IMR-90 (cell line): ENCODE measurements around the gene PPP1R9A. TPM values are rescaled to one million over a fixed set of nuclear protein-coding genes. Genes with fewer than 3 reads are reported as not detected.

Experiments used
- ATAC-seq: fragments of 200-7000 bp; cut with Tn5 transposase; 2 replicates; pipeline ENCODE4 v1.9.1; 2020; ENCODE audit warnings: low read depth, mild to moderate bottlenecking, moderate library complexity
- BruUV-seq: library from RNA; stranded (reverse); fragments of 400-500 nt; replicated peaks from 2 replicates; lab custom pipeline; 2021; lab: Mats Ljungman, UMichigan
- CTCF ChIA-PET: fragments of 300-600 bp; formaldehyde crosslinking; extraction: SDS; loops from one replicate; lab custom pipeline; 2021; ENCODE audit warnings: antibody characterized with exemption; lab: Yijun Ruan, JAX
- POLR2A ChIA-PET: fragments of 300-600 bp; sonication (Branson Sonifier 250); formaldehyde crosslinking; loops from one replicate; lab custom pipeline; 2022; ENCODE audit warnings: antibody characterized with exemption; ENCODE audit not compliant: unreplicated experiment; lab: Charles Lee
- DNase-seq: peaks from one replicate; pipeline ENCODE4 v3.0.0; 2013
- H2AFZ ChIP-seq: replicated peaks from 2 replicates; pipeline ENCODE3; 2013; ENCODE audit warnings: low read length, mild to moderate bottlenecking; ENCODE audit not compliant: poor library complexity
- H2AK5ac ChIP-seq: 2 replicates; pipeline ENCODE4 v1.6.1; 2013; ENCODE audit warnings: low read depth, low read length, inconsistent platforms
- H2AK9ac ChIP-seq: replicated peaks from 2 replicates; pipeline ENCODE3; 2013; ENCODE audit warnings: mild to moderate bottlenecking, low read depth, low read length, moderate library complexity; ENCODE audit not compliant: poor library complexity
- H2BK120ac ChIP-seq: 2 replicates; pipeline ENCODE4 v1.6.1; 2013; ENCODE audit warnings: low read depth, low read length, inconsistent platforms
- H2BK15ac ChIP-seq: 3 replicates; pipeline ENCODE4 v1.6.1; 2013; ENCODE audit warnings: low read depth, low read length, inconsistent platforms
- H2BK20ac ChIP-seq: 2 replicates; pipeline ENCODE4 v1.6.1; 2013; ENCODE audit warnings: low read depth, mild to moderate bottlenecking, inconsistent platforms, low read length, moderate library complexity
- H2BK5ac ChIP-seq: 2 replicates; pipeline ENCODE4 v1.6.1; 2013; ENCODE audit warnings: mild to moderate bottlenecking, low read depth, low read length, inconsistent platforms; ENCODE audit not compliant: poor library complexity, severe bottlenecking
- H3K14ac ChIP-seq: replicated peaks from 2 replicates; pipeline ENCODE4 v1.6.1; 2013; ENCODE audit warnings: low read depth, low read length, inconsistent platforms
- H3K18ac ChIP-seq: 2 replicates; pipeline ENCODE4 v1.6.1; 2013; ENCODE audit warnings: low read depth, low read length, control low read depth
- H3K23ac ChIP-seq: 2 replicates; pipeline ENCODE4 v1.6.1; 2013; ENCODE audit warnings: low read depth, low read length, inconsistent platforms
- H3K27ac ChIP-seq: 2 replicates; pipeline ENCODE4 v1.5.1; 2013; ENCODE audit warnings: mild to moderate bottlenecking, control low read depth, low read length; ENCODE audit not compliant: insufficient read depth
- H3K27me3 ChIP-seq: 2 replicates; pipeline ENCODE4 v1.6.1; 2013; ENCODE audit warnings: low read length; ENCODE audit not compliant: control insufficient read depth, insufficient read depth
- H3K36me3 ChIP-seq: 2 replicates; pipeline ENCODE4 v1.6.1; 2013; ENCODE audit warnings: low read length, mixed read lengths; ENCODE audit not compliant: control insufficient read depth, insufficient read depth
- H3K4ac ChIP-seq: 2 replicates; pipeline ENCODE4 v1.6.1; 2013; ENCODE audit warnings: low read depth, low read length, inconsistent platforms
- H3K4me1 ChIP-seq: 2 replicates; pipeline ENCODE4 v1.6.1; 2013; ENCODE audit warnings: low read length, mixed read lengths; ENCODE audit not compliant: control insufficient read depth, insufficient read depth
- H3K4me2 ChIP-seq: 2 replicates; pipeline ENCODE4 v1.6.1; 2013; ENCODE audit warnings: low read depth, mild to moderate bottlenecking, control low read depth, low read length, moderate library complexity
- H3K4me3 ChIP-seq: 2 replicates; pipeline ENCODE4 v1.5.1; 2013; ENCODE audit warnings: low read depth, mild to moderate bottlenecking, control low read depth, low read length, moderate library complexity; ENCODE audit not compliant: insufficient read depth
- H3K56ac ChIP-seq: 2 replicates; pipeline ENCODE4 v1.6.1; 2013; ENCODE audit warnings: low read length, inconsistent platforms; ENCODE audit not compliant: insufficient read depth; ENCODE audit errors: extremely low read depth
- H3K79me1 ChIP-seq, 2 experiments: 2 replicates each; pipeline ENCODE4 v1.6.1; 2013; ENCODE audit warnings: low read length in 2 of 2, inconsistent platforms in 1 of 2, low read depth in 1 of 2
- H3K9ac ChIP-seq: 2 replicates; pipeline ENCODE4 v1.6.1; 2013; ENCODE audit warnings: low read depth, low read length, control low read depth
- H3K9me1 ChIP-seq: 2 replicates; pipeline ENCODE4 v1.6.1; 2013; ENCODE audit warnings: low read length, inconsistent platforms; ENCODE audit not compliant: insufficient read depth
- H3K9me3 ChIP-seq: 2 replicates; pipeline ENCODE4 v1.6.1; 2013; ENCODE audit warnings: low read length; ENCODE audit not compliant: control insufficient read depth, insufficient read depth
- H4K20me1 ChIP-seq: 2 replicates; pipeline ENCODE4 v1.6.1; 2013; ENCODE audit warnings: low read length, inconsistent platforms; ENCODE audit not compliant: insufficient read depth
- H4K5ac ChIP-seq: 2 replicates; pipeline ENCODE4 v1.6.1; 2013; ENCODE audit warnings: mild to moderate bottlenecking, low read depth, low read length, control low read depth
- H4K8ac ChIP-seq, 2 experiments: 2 replicates each; pipeline ENCODE4 v1.6.1; 2013; ENCODE audit warnings: low read depth in 2 of 2, low read length in 2 of 2, control low read depth in 1 of 2, inconsistent platforms in 1 of 2
- H4K91ac ChIP-seq: 2 replicates; pipeline ENCODE4 v1.6.1; 2013; ENCODE audit warnings: low read depth, low read length, inconsistent platforms; ENCODE audit not compliant: insufficient read depth
- NFE2L2 ChIP-seq: fragments of 150-350 bp; IDR thresholded peaks from 2 replicates; pipeline ENCODE4 v1.6.1; 2016; ENCODE audit warnings: low read depth, mild to moderate bottlenecking, low read length
- SMC3 ChIP-seq: fragments of 150-350 bp; IDR thresholded peaks from 2 replicates; pipeline ENCODE4 v1.6.1; 2016; ENCODE audit warnings: low read depth, mild to moderate bottlenecking, antibody characterized with exemption, low read length, moderate library complexity
- dilution Hi-C: fragments of 300-500 bp; cut with HindIII; formaldehyde crosslinking; loops from one replicate; pipeline ENCODE4 v1.14.3; 2018; ENCODE audit warnings: low sequenced_read_pairs; ENCODE audit not compliant: unreplicated experiment
- in situ Hi-C: fragments of 300-500 bp; cut with MboI; formaldehyde crosslinking; loops from 3 replicates; pipeline ENCODE4 v1.14.3; 2019; ENCODE audit warnings: low sequenced_read_pairs, inconsistent platforms, mixed read lengths
- intact Hi-C: fragments of 100-400 bp; cut with micrococcal nuclease; formaldehyde crosslinking; loops from 2 replicates; pipeline ENCODE4 v1.10.0; 2022
- polyA plus RNA-seq, 3 experiments: library from polyadenylated mRNA; depleted of rRNA; stranded (reverse); fragments of >200 nt; gene quantifications; 2 replicates each; pipeline ENCODE4 v1.2.3, GENCODE V29; 2012; ENCODE audit warnings: low replicate concordance in 1 of 3
- total RNA-seq: library from RNA; depleted of rRNA; stranded (reverse); fragments of >200 nt; gene quantifications from 2 replicates; pipeline ENCODE4 v1.2.3, GENCODE V29; 2012

PPP1R9A gene
- total and polyA plus RNA-seq, 2 of the 4 experiments (the other 2 are of a cell fraction), result not detected

DNA sequence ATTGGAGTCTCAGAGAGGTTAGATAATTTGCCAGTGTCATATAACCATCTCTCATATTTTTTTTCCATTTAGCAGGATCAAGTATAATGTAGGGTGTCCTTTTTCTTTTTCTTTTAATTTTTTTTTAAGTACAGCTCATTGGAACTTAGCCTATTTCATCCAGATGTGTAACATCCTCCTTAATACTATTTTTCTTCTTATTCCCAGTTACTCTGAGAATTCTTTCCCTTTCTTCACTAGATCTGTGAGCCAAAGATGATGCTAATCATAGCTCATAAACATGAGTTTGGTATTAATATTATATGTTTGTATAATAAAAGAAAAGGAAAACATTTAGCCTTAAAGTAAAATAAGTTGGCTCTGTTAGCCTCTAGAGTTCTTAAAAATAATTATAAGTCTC lies 32.8 kb downstream of the PPP1R9A start:
- CTCF ChIA-PET, result no interaction called here
- Histone ChIP-seq H2AK5ac (no peak overlapping the region), H3K4me3 (no peak overlapping the region), H4K20me1 (no peaks in the 10 kb centered on the region), H3K4me2 (no peak overlapping the region), H2AK9ac (no peak overlapping the region), H3K27ac (no peak overlapping the region), H3K9ac (no peak overlapping the region), H3K23ac (no peak overlapping the region), H4K5ac (no peak overlapping the region), H3K18ac (no peak overlapping the region), H3K27me3 (no peaks in the 10 kb centered on the region), H2BK120ac (no peak overlapping the region), H2BK15ac (no peak overlapping the region), H3K79me1 (no peaks in the 10 kb centered on the region), H3K36me3 (no peaks in the 10 kb centered on the region), H3K4me1 (no peaks in the 10 kb centered on the region), H2AFZ (no peak overlapping the region), H3K4ac (no peak overlapping the region), H4K91ac (no peak overlapping the region), H3K14ac (no peak overlapping the region), H3K9me1 (no peaks in the 10 kb centered on the region), H3K56ac (no peak overlapping the region), H3K9me3 (no peaks in the 10 kb centered on the region), H2BK5ac (no peak overlapping the region), H4K8ac (no peak overlapping the region), H2BK20ac (no peak overlapping the region)
- no peak for TF ChIP-seq NFE2L2
- TF ChIP-seq SMC3, result no peak
- in situ Hi-C loops (no loop called here), dilution Hi-C loops (no loop called here), intact Hi-C loops (no loop called here)
- DNase-seq, result no peak
- POLR2A ChIA-PET, result no interaction called here
- no TSS peak for BruUV-seq
- ATAC-seq, result no peak
